AG04449 (cell line): ENCODE measurements around the gene LYZL2.

Experiments
- CTCF ChIA-PET: fragments of 350-600 bp; formaldehyde crosslinking; extraction: SDS; loops from one replicate; lab custom pipeline; 2021; ENCODE audit warnings: antibody characterized with exemption; lab: Yijun Ruan, JAX
- POLR2A ChIA-PET: fragments of 400-600, 350-600 bp; formaldehyde crosslinking; extraction: SDS; loops from one replicate; lab custom pipeline; 2020; ENCODE audit warnings: antibody characterized with exemption, inconsistent platforms; lab: Yijun Ruan, JAX
- DNase-seq: peaks from one replicate; pipeline ENCODE4 v3.0.0-alpha.2; 2010; ENCODE audit warnings: low read depth, low spot score
- H3K4me3 ChIP-seq: 2 replicates; pipeline ENCODE4 v1.5.1; 2011; ENCODE audit warnings: low read depth, mild to moderate bottlenecking, control low read depth, low read length
- CTCF ChIP-seq: IDR thresholded peaks from one replicate; pipeline ENCODE4 v1.5.1; 2011; ENCODE audit warnings: mild to moderate bottlenecking, moderate library complexity, low read length, control low read depth, inconsistent platforms; ENCODE audit not compliant: insufficient read depth; ENCODE audit errors: missing control alignments

The LYZL2 gene

GRCh38 chr10:30576641-30577040 is 52.9 kb downstream of the LYZL2 start:
- TF ChIP-seq CTCF, result no peak
- POLR2A ChIA-PET, result no interaction called here
- no peak overlapping the region for H3K4me3 ChIP-seq
- DNase-seq, result no peak
- CTCF ChIA-PET, result interaction anchor here (1.5 to 1.6 kb wide), 2 partner anchors 15 to 183 kb away, joined by 3 to 6 read pairs; no protein-coding TSS in a partner anchor

GRCh38 chr10:30574432-30574796 is 55.1 kb downstream of the LYZL2 start:
- no peak for TF ChIP-seq CTCF
- POLR2A ChIA-PET, result no interaction called here
- no peak overlapping the region for H3K4me3 ChIP-seq
- DNase-seq, result no peak
- CTCF ChIA-PET, result interaction anchor here (0.5 kb wide), 1 partner anchor 17 kb away, joined by 3 read pairs; no protein-coding TSS in a partner anchor

- CTCF ChIA-PET, result interaction anchor here (0.5 kb wide), 1 partner anchor 17 kb away, joined by 3 read pairs; no protein-coding TSS in a partner anchor
- no peak for DNase-seq
- no peak overlapping the region for H3K4me3 ChIP-seq
- TF ChIP-seq CTCF, result no peak
- POLR2A ChIA-PET, result no interaction called here
These were observed 55.7 kb downstream of the LYZL2 start for GRCh38 chr10:30573721-30574431.

- ChIA-PET POLR2A (no interaction called here), CTCF (interaction anchor here (2.1 to 7.1 kb wide), 2 partner anchors 17 to 26 kb away, joined by 8 to 52 read pairs; no protein-coding TSS in a partner anchor)
- no peak for TF ChIP-seq CTCF
- no peak overlapping the region for H3K4me3 ChIP-seq
- no peak for DNase-seq
These were observed 64.1 kb downstream of the LYZL2 start for GRCh38 chr10:30565449-30565848.

GRCh38 chr10:30562787-30563186 is 66.8 kb downstream of the LYZL2 start:
- no peak for DNase-seq
- no peak overlapping the region for H3K4me3 ChIP-seq
- ChIA-PET CTCF (interaction anchor here (0.8 to 7.1 kb wide), 6 partner anchors 9 to 171 kb away, joined by 3 to 52 read pairs (median 4); no protein-coding TSS in a partner anchor), POLR2A (no interaction called here)
- no peak for TF ChIP-seq CTCF
